Body of pancreas (tissue), 4 donors: ENCODE data around the gene CYBB.

Experiments used
- POLR2A ChIP-seq, 3 donors: fragments of 450-650 bp; IDR thresholded peaks; one replicate each; pipeline ENCODE4 v1.6.1; 2016; ENCODE audit warnings: antibody characterized with exemption in 3 of 3, mild to moderate bottlenecking in 2 of 3
- TF ChIP-seq, protein P1 (sequence below), 7 experiments: fragments of 450-650 bp in 4 of 7; fragments of 200-600 bp in 3 of 7; sonication (generic) in 3 of 7; IDR thresholded peaks; one replicate each; pipeline ENCODE4 v1.5.1; 2016 to 2019; ENCODE audit warnings: antibody characterized with exemption in 7 of 7

DNA sequence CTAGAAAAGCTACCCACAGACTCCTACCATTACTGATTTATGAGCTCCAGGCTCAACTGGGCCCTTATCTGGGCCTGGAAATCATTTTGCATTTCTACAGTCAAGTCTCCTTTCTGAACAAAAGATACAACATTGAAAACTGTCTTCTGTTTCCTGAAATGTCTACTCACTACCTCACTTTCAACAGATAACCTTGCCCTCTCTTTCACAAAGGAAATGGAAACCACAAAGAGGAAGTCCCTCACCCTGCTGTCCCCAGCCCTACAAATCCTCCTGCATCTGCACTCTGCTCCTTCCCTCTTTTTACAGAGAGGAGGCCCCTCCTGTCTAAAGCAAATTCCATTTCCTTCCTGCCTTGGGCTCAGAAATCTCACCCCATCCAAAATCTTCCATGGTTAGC, 24.8 kb upstream of the CYBB start:
- TF ChIP-seq, protein P1, sequence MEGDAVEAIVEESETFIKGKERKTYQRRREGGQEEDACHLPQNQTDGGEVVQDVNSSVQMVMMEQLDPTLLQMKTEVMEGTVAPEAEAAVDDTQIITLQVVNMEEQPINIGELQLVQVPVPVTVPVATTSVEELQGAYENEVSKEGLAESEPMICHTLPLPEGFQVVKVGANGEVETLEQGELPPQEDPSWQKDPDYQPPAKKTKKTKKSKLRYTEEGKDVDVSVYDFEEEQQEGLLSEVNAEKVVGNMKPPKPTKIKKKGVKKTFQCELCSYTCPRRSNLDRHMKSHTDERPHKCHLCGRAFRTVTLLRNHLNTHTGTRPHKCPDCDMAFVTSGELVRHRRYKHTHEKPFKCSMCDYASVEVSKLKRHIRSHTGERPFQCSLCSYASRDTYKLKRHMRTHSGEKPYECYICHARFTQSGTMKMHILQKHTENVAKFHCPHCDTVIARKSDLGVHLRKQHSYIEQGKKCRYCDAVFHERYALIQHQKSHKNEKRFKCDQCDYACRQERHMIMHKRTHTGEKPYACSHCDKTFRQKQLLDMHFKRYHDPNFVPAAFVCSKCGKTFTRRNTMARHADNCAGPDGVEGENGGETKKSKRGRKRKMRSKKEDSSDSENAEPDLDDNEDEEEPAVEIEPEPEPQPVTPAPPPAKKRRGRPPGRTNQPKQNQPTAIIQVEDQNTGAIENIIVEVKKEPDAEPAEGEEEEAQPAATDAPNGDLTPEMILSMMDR (IDR thresholded peaks at IDR 0.05) = no peak
- TF ChIP-seq POLR2A (IDR thresholded peaks at IDR 0.05) = no peak
